ENCODE measurements around the gene PREX1. TPM values are rescaled to one million over a fixed set of nuclear protein-coding genes. Genes with fewer than 3 reads are reported as not detected.
A peak's percentile ranks its signal among the peaks of the same experiment; 100 is the strongest.

PREX1 gene
- total RNA-seq, 4 donors from 2014 or later = 7.5 to 10.9 (median 9.1) TPM

DNA sequence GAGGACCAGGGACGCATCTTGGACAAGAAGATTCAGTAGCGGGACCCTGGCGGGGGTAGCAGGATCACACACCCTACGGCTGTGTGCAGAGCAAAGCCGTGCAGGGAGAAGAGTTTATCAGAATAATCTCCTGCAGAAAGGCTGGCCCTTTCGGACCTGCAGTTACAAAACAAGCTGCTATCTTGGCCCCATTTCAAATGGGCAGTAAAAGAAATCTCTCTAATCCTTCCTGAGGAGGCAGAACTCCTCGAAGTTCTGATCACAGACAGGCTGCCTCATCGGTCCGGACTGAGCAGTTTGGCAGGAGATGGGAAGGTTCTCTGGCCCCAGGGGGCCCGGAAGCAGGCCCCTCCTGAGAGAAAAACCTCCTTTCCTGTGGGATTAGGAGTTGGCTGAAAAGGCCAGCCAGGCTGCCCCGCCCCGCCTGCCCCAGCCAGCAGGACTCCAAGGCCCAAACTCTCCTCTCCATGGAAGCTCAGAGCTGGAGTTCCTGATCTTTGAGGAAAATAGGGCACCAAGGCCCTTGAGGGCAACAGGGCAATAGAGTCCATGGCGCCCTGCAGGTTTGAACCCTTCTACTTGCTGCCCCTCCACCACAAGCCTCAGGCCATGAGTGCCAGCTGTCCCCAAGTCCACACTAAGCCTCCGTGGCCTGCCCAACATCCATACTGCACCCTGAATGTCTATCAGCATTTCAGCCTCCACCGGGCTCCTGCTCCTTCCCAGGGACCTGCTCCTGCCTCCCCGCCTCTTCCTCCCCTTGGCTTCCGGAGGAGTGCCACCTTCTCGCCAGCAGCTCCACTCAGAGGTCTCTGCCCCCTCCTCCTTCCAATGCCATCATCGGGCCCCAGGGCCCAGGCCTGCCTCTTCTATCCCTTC is 141.3 kb downstream of the PREX1 start:
- Histone ChIP-seq H3K27ac (peak overlapping the region; percentile 16 to 49 (median 28)), H3K9me3 (no peaks in the 10 kb centered on the region), H3K36me3 (no peaks in the 10 kb centered on the region), H3K27me3 (no peaks in the 10 kb centered on the region), H3K4me3 (no peak overlapping the region), H3K4me1 (peaks cover 58 to 62% of the 10 kb centered on the region in 2 donors)
- ATAC-seq (peak in 1 of 2 donors; percentile 37), DNase-seq (peak in 1 of 2 donors; percentile 16)
- in situ Hi-C loops (cut with MboI; ENCODE audit: low sequenced_read_pairs in 4 of 4) (no loop called here), intact Hi-C loops (cut with DNase I; ENCODE audit: low total_unique reads) (loop anchor here (10.0 kb wide), 1 partner anchor 138 kb away; the partner anchor contains the start of gene PREX1)
- TF ChIP-seq, protein P1, sequence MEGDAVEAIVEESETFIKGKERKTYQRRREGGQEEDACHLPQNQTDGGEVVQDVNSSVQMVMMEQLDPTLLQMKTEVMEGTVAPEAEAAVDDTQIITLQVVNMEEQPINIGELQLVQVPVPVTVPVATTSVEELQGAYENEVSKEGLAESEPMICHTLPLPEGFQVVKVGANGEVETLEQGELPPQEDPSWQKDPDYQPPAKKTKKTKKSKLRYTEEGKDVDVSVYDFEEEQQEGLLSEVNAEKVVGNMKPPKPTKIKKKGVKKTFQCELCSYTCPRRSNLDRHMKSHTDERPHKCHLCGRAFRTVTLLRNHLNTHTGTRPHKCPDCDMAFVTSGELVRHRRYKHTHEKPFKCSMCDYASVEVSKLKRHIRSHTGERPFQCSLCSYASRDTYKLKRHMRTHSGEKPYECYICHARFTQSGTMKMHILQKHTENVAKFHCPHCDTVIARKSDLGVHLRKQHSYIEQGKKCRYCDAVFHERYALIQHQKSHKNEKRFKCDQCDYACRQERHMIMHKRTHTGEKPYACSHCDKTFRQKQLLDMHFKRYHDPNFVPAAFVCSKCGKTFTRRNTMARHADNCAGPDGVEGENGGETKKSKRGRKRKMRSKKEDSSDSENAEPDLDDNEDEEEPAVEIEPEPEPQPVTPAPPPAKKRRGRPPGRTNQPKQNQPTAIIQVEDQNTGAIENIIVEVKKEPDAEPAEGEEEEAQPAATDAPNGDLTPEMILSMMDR (IDR thresholded peaks at IDR 0.05 in 4 of 5, conservative IDR thresholded peaks at IDR 0.05 in 1 of 5) = no peak
- TF ChIP-seq POLR2A (IDR thresholded peaks at IDR 0.05) = no peak

DNA sequence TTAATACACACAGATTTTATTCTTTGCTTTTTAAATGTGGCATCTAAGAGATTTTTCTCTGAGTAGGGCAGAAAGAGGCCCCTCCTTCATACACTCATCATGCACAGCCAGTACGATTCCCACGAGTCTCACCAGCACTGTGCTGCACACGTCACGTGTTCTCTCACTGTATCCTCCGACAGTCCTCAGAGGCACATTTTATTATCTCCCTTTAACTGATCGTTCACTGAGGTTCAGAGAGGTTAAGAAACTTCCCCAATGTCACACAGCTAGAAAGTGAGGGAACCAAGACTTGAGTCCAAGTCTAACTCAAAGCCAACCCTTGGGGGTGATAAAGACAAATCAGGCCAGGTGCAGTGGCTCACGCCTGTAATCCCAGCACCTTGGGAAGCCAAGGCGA is 142.5 kb downstream of the PREX1 start:
- Histone ChIP-seq H3K4me1 (peaks cover 58 to 62% of the 10 kb centered on the region in 2 donors), H3K27ac (no peak overlapping the region), H3K9me3 (no peaks in the 10 kb centered on the region), H3K4me3 (no peak overlapping the region), H3K27me3 (no peaks in the 10 kb centered on the region), H3K36me3 (no peaks in the 10 kb centered on the region)
- no peak for ATAC-seq
- intact Hi-C loops (cut with DNase I; ENCODE audit: low total_unique reads) (loop anchor here (10.0 kb wide), 1 partner anchor 140 kb away; the partner anchor contains the start of gene PREX1), in situ Hi-C loops (cut with MboI; ENCODE audit: low sequenced_read_pairs in 4 of 4) (no loop called here)
- TF ChIP-seq POLR2A (IDR thresholded peaks at IDR 0.05) = no peak
- TF ChIP-seq, protein P1 (IDR thresholded peaks at IDR 0.05 in 4 of 5, conservative IDR thresholded peaks at IDR 0.05 in 1 of 5) = no peak
- no peak for DNase-seq

DNA sequence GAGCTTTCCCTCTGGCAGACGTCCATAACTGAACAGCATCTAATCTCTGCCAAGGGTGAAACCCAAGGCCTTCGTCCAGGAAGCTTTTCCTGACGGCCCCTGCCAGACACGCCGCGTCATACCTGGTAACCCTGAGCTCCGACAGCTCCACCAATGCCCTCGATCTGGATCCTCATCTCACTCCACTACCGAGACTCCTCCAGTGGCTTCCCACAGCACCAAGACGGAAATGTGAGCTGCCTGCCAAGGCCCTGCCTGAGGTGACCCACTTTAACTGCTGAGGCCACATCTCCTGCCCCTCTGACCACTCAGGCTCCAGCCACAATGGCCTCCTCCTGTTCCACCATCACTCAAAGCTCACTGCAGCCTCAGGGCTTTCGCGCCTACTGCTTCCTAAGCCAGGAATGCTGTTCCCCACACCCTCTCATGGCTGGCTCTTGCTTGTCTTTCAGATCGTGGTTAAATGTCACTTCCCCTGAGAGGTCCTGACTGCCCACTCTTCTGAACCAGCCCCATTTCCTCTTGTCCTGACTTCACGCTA is 143.2 kb downstream of the PREX1 start:
- no peaks in the 10 kb centered on the region for H3K36me3 ChIP-seq
- ATAC-seq (no peak), DNase-seq (no peak)
- H3K27ac ChIP-seq = no peak overlapping the region
- H3K4me1 ChIP-seq = peaks cover 58 to 62% of the 10 kb centered on the region in 2 donors
- TF ChIP-seq, protein P1 (IDR thresholded peaks at IDR 0.05 in 4 of 5, conservative IDR thresholded peaks at IDR 0.05 in 1 of 5) = no peak
- TF ChIP-seq POLR2A (IDR thresholded peaks at IDR 0.05) = no peak
- H3K4me3 ChIP-seq = no peak overlapping the region
- no peaks in the 10 kb centered on the region for H3K9me3 ChIP-seq
- intact Hi-C loops (cut with DNase I; ENCODE audit: low total_unique reads) (loop anchor here (10.0 kb wide), 1 partner anchor 140 kb away; the partner anchor contains the start of gene PREX1), in situ Hi-C loops (cut with MboI; ENCODE audit: low sequenced_read_pairs in 4 of 4) (no loop called here)
- H3K27me3 ChIP-seq = no peaks in the 10 kb centered on the region

DNA sequence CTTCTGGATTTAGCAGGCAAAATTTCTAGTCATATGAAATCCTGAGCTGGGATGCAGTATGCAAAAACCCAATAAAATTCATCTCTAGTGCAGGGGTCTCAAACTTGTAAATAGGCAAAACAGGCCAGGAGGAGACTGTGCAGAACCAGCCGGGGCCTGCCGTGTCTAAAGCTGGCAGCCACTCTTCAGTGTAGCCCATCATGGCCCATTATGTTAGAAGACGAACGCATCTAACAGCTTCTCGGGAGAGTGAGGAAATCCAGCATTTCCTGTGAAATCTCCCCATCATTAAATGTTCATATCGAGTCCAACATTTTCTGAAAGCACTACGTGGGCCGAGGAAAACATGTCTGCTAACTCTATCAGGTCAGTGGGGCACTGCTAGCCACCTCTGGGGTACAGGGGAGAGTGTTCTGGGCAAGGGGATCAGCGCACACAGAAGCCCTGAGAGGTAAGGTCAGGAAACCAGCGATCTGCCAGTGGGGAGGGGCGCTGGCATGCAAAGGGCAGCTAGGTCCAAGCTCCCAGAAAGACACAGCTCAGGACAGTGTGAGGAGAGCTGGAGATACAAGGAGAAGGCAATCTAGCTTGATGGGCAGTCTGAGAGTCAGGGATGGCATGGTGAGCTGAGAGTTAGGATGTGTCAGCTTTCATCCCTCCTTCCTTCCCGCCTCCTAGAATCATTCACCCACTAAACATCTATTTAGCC is 144.2 kb downstream of the PREX1 start:
- Histone ChIP-seq H3K4me3 (peak overlapping the region in 1 of 4 donors; percentile 31), H3K9me3 (no peaks in the 10 kb centered on the region), H3K27me3 (no peaks in the 10 kb centered on the region), H3K27ac (peak overlapping the region in 3 of 4 donors; percentile 52 to 74 (median 72)), H3K4me1 (peaks cover 58 to 62% of the 10 kb centered on the region in 2 donors), H3K36me3 (peaks cover 0 to 6% of the 10 kb centered on the region in 2 donors)
- TF ChIP-seq, protein P1 (IDR thresholded peaks at IDR 0.05 in 4 of 5, conservative IDR thresholded peaks at IDR 0.05 in 1 of 5) = no peak
- no peak for TF ChIP-seq POLR2A (IDR thresholded peaks at IDR 0.05)
- ATAC-seq = no peak
- in situ Hi-C loops (cut with MboI; ENCODE audit: low sequenced_read_pairs in 4 of 4) (no loop called here), intact Hi-C loops (cut with DNase I; ENCODE audit: low total_unique reads) (loop anchor here (10.0 kb wide), 1 partner anchor 141 kb away; the partner anchor contains the start of gene PREX1)
- DNase-seq = no peak

Data from gastrocnemius medialis (tissue), 4 donors.